Erythroblast (primary cell): ENCODE measurements around the gene SH2D1B.
"Not testable (repeated sequence)": the region's sequence is repeated elsewhere in the genome, so short reads cannot be mapped to it uniquely, and the experiment has no call there.

Experiments
- DNase-seq, 2 experiments: peaks; one replicate each; lab custom pipeline; 2025; lab: John Stamatoyannopoulos, UW
- GATA1 ChIP-seq: IDR thresholded peaks from 2 replicates; pipeline ENCODE4 v1.6.1; 2011; ENCODE audit warnings: low read depth, mild to moderate bottlenecking, control low read depth, low read length, moderate library complexity
- POLR2A ChIP-seq: IDR thresholded peaks from 2 replicates; pipeline ENCODE4 v1.6.1; 2011; ENCODE audit warnings: mild to moderate bottlenecking, low read length

SH2D1B gene

DNA sequence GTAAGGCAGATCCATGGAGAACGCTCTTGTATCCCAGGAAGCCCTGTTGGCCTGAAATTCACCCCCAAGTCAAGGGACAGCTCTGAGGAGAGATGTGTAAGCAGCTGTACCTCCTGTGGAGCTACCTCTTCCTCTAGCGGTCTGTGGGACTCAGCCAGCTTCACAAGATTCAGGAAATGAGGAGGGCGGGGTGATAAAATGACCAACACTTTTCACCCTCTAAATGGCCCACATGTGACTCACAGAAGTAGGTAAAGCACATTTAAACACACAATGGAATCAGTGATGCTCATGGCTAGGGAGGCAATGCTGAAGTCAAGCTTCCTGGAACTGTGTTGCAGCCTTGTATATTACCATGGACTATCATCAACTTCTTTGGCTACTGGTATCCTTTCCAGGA is at the start of gene SH2D1B:
Gene SH2D1B (minus strand): TSS at position 135 of the 400 bp plus-strand sequence. CDS start 120 bp downstream, at position 15.
- no peak for DNase-seq
- TF ChIP-seq POLR2A: no peak
- no peak for TF ChIP-seq GATA1

GRCh38 chr1:162458236-162458635 is 46.3 kb upstream of the SH2D1B start:
- TF ChIP-seq POLR2A: no peak
- TF ChIP-seq GATA1: no peak
- DNase-seq: no peak

DNA sequence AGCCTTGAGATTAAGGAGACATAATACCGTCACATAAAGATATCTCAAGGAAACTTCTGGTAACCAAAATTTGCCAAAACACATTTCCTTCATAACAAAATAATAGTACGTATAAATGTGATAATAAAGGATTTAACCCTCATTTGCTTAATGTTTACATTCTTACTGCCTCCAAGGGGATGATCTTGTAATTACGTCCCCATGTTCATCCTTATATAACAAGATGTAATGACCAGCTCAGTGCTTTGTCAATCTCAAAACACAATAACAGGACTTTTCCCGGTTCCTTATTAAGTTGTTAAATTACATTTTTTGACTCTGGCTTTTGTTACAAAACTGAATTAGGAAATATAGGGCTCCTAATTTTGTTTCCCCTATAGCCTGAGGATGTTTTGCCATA is 44.4 kb upstream of the SH2D1B start:
- TF ChIP-seq GATA1: no peak
- TF ChIP-seq POLR2A: no peak
- no peak for DNase-seq

GRCh38 chr1:162454361-162454760 is 42.4 kb upstream of the SH2D1B start:
- DNase-seq: not testable (repeated sequence)

GRCh38 chr1:162446946-162447345 is 35.0 kb upstream of the SH2D1B start:
- TF ChIP-seq POLR2A (no peak), GATA1 (no peak)

GRCh38 chr1:162444903-162445302 is 33.0 kb upstream of the SH2D1B start:
- DNase-seq: no peak

More at GRCh38 chr1:162446946-162447345, 35.0 kb upstream of the SH2D1B start:
- DNase-seq: peak; percentile 16 to 61

GRCh38 chr1:162432977-162433713 is 21.2 kb upstream of the SH2D1B start:
- DNase-seq: not testable (repeated sequence)

More at GRCh38 chr1:162444903-162445302, 33.0 kb upstream of the SH2D1B start:
- TF ChIP-seq GATA1 (no peak), POLR2A (no peak)

GRCh38 chr1:162430583-162430982 is 18.6 kb upstream of the SH2D1B start:
- no peak for TF ChIP-seq GATA1
- no peak for TF ChIP-seq POLR2A
- DNase-seq: no peak

- TF ChIP-seq POLR2A: no peak
- TF ChIP-seq GATA1: no peak
- DNase-seq: no peak
Measured at GRCh38 chr1:162422662-162423375, 10.9 kb upstream of the SH2D1B start.

- TF ChIP-seq POLR2A: no peak
- TF ChIP-seq GATA1: no peak
- DNase-seq: no peak
Measured at GRCh38 chr1:162421258-162422164, 9.6 kb upstream of the SH2D1B start.

DNA sequence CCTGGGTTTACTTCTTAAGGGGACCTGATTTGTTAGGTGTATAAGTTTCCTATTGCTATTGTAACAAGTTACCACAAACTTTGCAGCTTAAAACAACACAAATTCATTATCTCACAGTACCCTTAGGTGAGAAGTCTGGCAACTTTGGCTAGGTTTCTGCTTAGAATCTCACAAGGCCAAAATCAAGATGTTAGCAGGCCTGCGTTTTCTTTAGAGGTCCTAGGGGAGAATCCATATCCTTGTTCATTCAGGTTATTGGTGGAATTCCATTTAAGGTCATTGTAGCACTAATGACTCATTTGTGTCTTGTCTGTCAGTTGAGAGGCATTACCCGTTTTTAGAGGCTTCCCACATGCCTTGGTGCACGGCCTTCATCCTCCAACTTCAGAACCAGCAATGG is 8.2 kb upstream of the SH2D1B start:
- no peak for TF ChIP-seq POLR2A
- TF ChIP-seq GATA1: no peak
- DNase-seq: no peak

- not testable (repeated sequence) for DNase-seq
Measured at GRCh38 chr1:162419450-162419931, 7.6 kb upstream of the SH2D1B start.

- DNase-seq: not testable (repeated sequence)
Measured at GRCh38 chr1:162418584-162418983, 6.6 kb upstream of the SH2D1B start.

- DNase-seq: no peak
- TF ChIP-seq GATA1 (no peak), POLR2A (no peak)
Measured at GRCh38 chr1:162417650-162418049, 5.7 kb upstream of the SH2D1B start.
